IMR-90 (cell line): ENCODE data around the gene BEGAIN. TPM values are rescaled to one million over a fixed set of nuclear protein-coding genes. Genes with fewer than 3 reads are reported as not detected.

Experiments used
- ATAC-seq: fragments of 200-7000 bp; cut with Tn5 transposase; 2 replicates; pipeline ENCODE4 v1.9.1; 2020; ENCODE audit warnings: low read depth, mild to moderate bottlenecking, moderate library complexity
- BruUV-seq: library from RNA; stranded (reverse); fragments of 400-500 nt; replicated peaks from 2 replicates; lab custom pipeline; 2021; lab: Mats Ljungman, UMichigan
- CTCF ChIA-PET: fragments of 300-600 bp; formaldehyde crosslinking; extraction: SDS; loops from one replicate; lab custom pipeline; 2021; ENCODE audit warnings: antibody characterized with exemption; lab: Yijun Ruan, JAX
- POLR2A ChIA-PET: fragments of 300-600 bp; sonication (Branson Sonifier 250); formaldehyde crosslinking; loops from one replicate; lab custom pipeline; 2022; ENCODE audit warnings: antibody characterized with exemption; ENCODE audit not compliant: unreplicated experiment; lab: Charles Lee
- DNase-seq: peaks from one replicate; pipeline ENCODE4 v3.0.0; 2013
- H2AFZ ChIP-seq: replicated peaks from 2 replicates; pipeline ENCODE3; 2013; ENCODE audit warnings: low read length, mild to moderate bottlenecking; ENCODE audit not compliant: poor library complexity
- H2AK5ac ChIP-seq: 2 replicates; pipeline ENCODE4 v1.6.1; 2013; ENCODE audit warnings: low read depth, low read length, inconsistent platforms
- H2AK9ac ChIP-seq: replicated peaks from 2 replicates; pipeline ENCODE3; 2013; ENCODE audit warnings: mild to moderate bottlenecking, low read depth, low read length, moderate library complexity; ENCODE audit not compliant: poor library complexity
- H2BK120ac ChIP-seq: 2 replicates; pipeline ENCODE4 v1.6.1; 2013; ENCODE audit warnings: low read depth, low read length, inconsistent platforms
- H2BK15ac ChIP-seq: 3 replicates; pipeline ENCODE4 v1.6.1; 2013; ENCODE audit warnings: low read depth, low read length, inconsistent platforms
- H2BK20ac ChIP-seq: 2 replicates; pipeline ENCODE4 v1.6.1; 2013; ENCODE audit warnings: low read depth, mild to moderate bottlenecking, inconsistent platforms, low read length, moderate library complexity
- H2BK5ac ChIP-seq: 2 replicates; pipeline ENCODE4 v1.6.1; 2013; ENCODE audit warnings: mild to moderate bottlenecking, low read depth, low read length, inconsistent platforms; ENCODE audit not compliant: poor library complexity, severe bottlenecking
- H3K14ac ChIP-seq: replicated peaks from 2 replicates; pipeline ENCODE4 v1.6.1; 2013; ENCODE audit warnings: low read depth, low read length, inconsistent platforms
- H3K18ac ChIP-seq: 2 replicates; pipeline ENCODE4 v1.6.1; 2013; ENCODE audit warnings: low read depth, low read length, control low read depth
- H3K23ac ChIP-seq: 2 replicates; pipeline ENCODE4 v1.6.1; 2013; ENCODE audit warnings: low read depth, low read length, inconsistent platforms
- H3K27ac ChIP-seq: 2 replicates; pipeline ENCODE4 v1.5.1; 2013; ENCODE audit warnings: mild to moderate bottlenecking, control low read depth, low read length; ENCODE audit not compliant: insufficient read depth
- H3K27me3 ChIP-seq: 2 replicates; pipeline ENCODE4 v1.6.1; 2013; ENCODE audit warnings: low read length; ENCODE audit not compliant: control insufficient read depth, insufficient read depth
- H3K36me3 ChIP-seq: 2 replicates; pipeline ENCODE4 v1.6.1; 2013; ENCODE audit warnings: low read length, mixed read lengths; ENCODE audit not compliant: control insufficient read depth, insufficient read depth
- H3K4ac ChIP-seq: 2 replicates; pipeline ENCODE4 v1.6.1; 2013; ENCODE audit warnings: low read depth, low read length, inconsistent platforms
- H3K4me1 ChIP-seq: 2 replicates; pipeline ENCODE4 v1.6.1; 2013; ENCODE audit warnings: low read length, mixed read lengths; ENCODE audit not compliant: control insufficient read depth, insufficient read depth
- H3K4me2 ChIP-seq: 2 replicates; pipeline ENCODE4 v1.6.1; 2013; ENCODE audit warnings: low read depth, mild to moderate bottlenecking, control low read depth, low read length, moderate library complexity
- H3K4me3 ChIP-seq: 2 replicates; pipeline ENCODE4 v1.5.1; 2013; ENCODE audit warnings: low read depth, mild to moderate bottlenecking, control low read depth, low read length, moderate library complexity; ENCODE audit not compliant: insufficient read depth
- H3K56ac ChIP-seq: 2 replicates; pipeline ENCODE4 v1.6.1; 2013; ENCODE audit warnings: low read length, inconsistent platforms; ENCODE audit not compliant: insufficient read depth; ENCODE audit errors: extremely low read depth
- H3K79me1 ChIP-seq, 2 experiments: 2 replicates each; pipeline ENCODE4 v1.6.1; 2013; ENCODE audit warnings: low read length in 2 of 2, inconsistent platforms in 1 of 2, low read depth in 1 of 2
- H3K9ac ChIP-seq: 2 replicates; pipeline ENCODE4 v1.6.1; 2013; ENCODE audit warnings: low read depth, low read length, control low read depth
- H3K9me1 ChIP-seq: 2 replicates; pipeline ENCODE4 v1.6.1; 2013; ENCODE audit warnings: low read length, inconsistent platforms; ENCODE audit not compliant: insufficient read depth
- H3K9me3 ChIP-seq: 2 replicates; pipeline ENCODE4 v1.6.1; 2013; ENCODE audit warnings: low read length; ENCODE audit not compliant: control insufficient read depth, insufficient read depth
- H4K20me1 ChIP-seq: 2 replicates; pipeline ENCODE4 v1.6.1; 2013; ENCODE audit warnings: low read length, inconsistent platforms; ENCODE audit not compliant: insufficient read depth
- H4K5ac ChIP-seq: 2 replicates; pipeline ENCODE4 v1.6.1; 2013; ENCODE audit warnings: mild to moderate bottlenecking, low read depth, low read length, control low read depth
- H4K8ac ChIP-seq, 2 experiments: 2 replicates each; pipeline ENCODE4 v1.6.1; 2013; ENCODE audit warnings: low read depth in 2 of 2, low read length in 2 of 2, control low read depth in 1 of 2, inconsistent platforms in 1 of 2
- H4K91ac ChIP-seq: 2 replicates; pipeline ENCODE4 v1.6.1; 2013; ENCODE audit warnings: low read depth, low read length, inconsistent platforms; ENCODE audit not compliant: insufficient read depth
- ELK1 ChIP-seq: fragments of 150-350 bp; IDR thresholded peaks from 2 replicates; pipeline ENCODE4 v1.6.1; 2016; ENCODE audit warnings: low read depth, mild to moderate bottlenecking, low read length, moderate library complexity, borderline replicate concordance
- FOS ChIP-seq: fragments of 150-350 bp; IDR thresholded peaks from 2 replicates; pipeline ENCODE4 v1.6.1; 2016; ENCODE audit warnings: low read depth, low read length
- MXI1 ChIP-seq: IDR thresholded peaks from 2 replicates; pipeline ENCODE4 v1.6.1; 2012; ENCODE audit warnings: low read depth, mild to moderate bottlenecking, low read length, moderate library complexity, borderline replicate concordance
- NFE2L2 ChIP-seq: fragments of 150-350 bp; IDR thresholded peaks from 2 replicates; pipeline ENCODE4 v1.6.1; 2016; ENCODE audit warnings: low read depth, mild to moderate bottlenecking, low read length
- RCOR1 ChIP-seq: IDR thresholded peaks from 2 replicates; pipeline ENCODE4 v1.6.1; 2012; ENCODE audit warnings: mild to moderate bottlenecking, low read length, improper control_type of control experiment; ENCODE audit not compliant: insufficient replicate concordance
- RFX5 ChIP-seq: IDR thresholded peaks from 2 replicates; pipeline ENCODE4 v1.8.0; 2012; ENCODE audit warnings: low read depth, mild to moderate bottlenecking, low read length, moderate library complexity
- SMC3 ChIP-seq: fragments of 150-350 bp; IDR thresholded peaks from 2 replicates; pipeline ENCODE4 v1.6.1; 2016; ENCODE audit warnings: low read depth, mild to moderate bottlenecking, antibody characterized with exemption, low read length, moderate library complexity
- WGBS, 2 experiments: methylation state at CpG; one replicate each; pipeline versions ENCODE4 v1.1.5 to v1.1.7; 2013; ENCODE audit warnings: missing lambda C conversion rate in 2 of 2; ENCODE audit not compliant: insufficient read length in 1 of 2; ENCODE audit errors: extremely low coverage in 2 of 2; 5-methylcytosine and 5-hydroxymethylcytosine counted together
- dilution Hi-C: fragments of 300-500 bp; cut with HindIII; formaldehyde crosslinking; loops from one replicate; pipeline ENCODE4 v1.14.3; 2018; ENCODE audit warnings: low sequenced_read_pairs; ENCODE audit not compliant: unreplicated experiment
- in situ Hi-C: fragments of 300-500 bp; cut with MboI; formaldehyde crosslinking; loops from 3 replicates; pipeline ENCODE4 v1.14.3; 2019; ENCODE audit warnings: low sequenced_read_pairs, inconsistent platforms, mixed read lengths
- intact Hi-C: fragments of 100-400 bp; cut with micrococcal nuclease; formaldehyde crosslinking; loops from 2 replicates; pipeline ENCODE4 v1.10.0; 2022
- polyA plus RNA-seq, 3 experiments: library from polyadenylated mRNA; depleted of rRNA; stranded (reverse); fragments of >200 nt; gene quantifications; 2 replicates each; pipeline ENCODE4 v1.2.3, GENCODE V29; 2012; ENCODE audit warnings: low replicate concordance in 1 of 3
- total RNA-seq: library from RNA; depleted of rRNA; stranded (reverse); fragments of >200 nt; gene quantifications from 2 replicates; pipeline ENCODE4 v1.2.3, GENCODE V29; 2012
- TF ChIP-seq, protein P1 (sequence below): fragments of 150-350 bp; IDR thresholded peaks from 2 replicates; pipeline ENCODE4 v1.6.1; 2017; ENCODE audit warnings: mild to moderate bottlenecking, antibody characterized with exemption, low read length, low read depth

Gene BEGAIN
- total and polyA plus RNA-seq, 2 of the 4 experiments (the other 2 are of a cell fraction): 0.18 to 0.99 TPM

DNA sequence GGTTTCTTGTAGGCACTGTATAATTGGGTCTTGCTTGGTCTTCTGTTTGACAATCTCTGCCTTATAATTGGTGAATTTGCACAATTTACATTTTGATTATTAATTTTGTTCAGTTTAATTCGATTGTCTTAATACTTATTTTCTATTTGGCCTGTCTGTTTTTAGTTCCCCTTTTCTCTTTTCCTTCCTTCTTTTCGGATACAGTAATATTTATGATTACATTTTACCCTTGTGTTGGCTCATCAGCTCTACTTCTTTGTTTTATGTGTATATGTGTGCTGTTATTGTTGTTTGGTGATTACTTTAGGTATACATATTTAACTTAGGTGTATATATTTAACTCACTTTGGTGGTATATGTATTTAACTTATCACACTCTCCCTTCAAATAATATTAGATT, 12.8 kb upstream of the BEGAIN start:
- dilution Hi-C loops: no loop called here
- DNase-seq (no peak), ATAC-seq (no peak)
- H3K27ac ChIP-seq: no peak overlapping the region
- H4K20me1 ChIP-seq: no peaks in the 10 kb centered on the region
- H3K27me3 ChIP-seq: peaks cover 30% of the 10 kb centered on the region
- TF ChIP-seq, protein P1, sequence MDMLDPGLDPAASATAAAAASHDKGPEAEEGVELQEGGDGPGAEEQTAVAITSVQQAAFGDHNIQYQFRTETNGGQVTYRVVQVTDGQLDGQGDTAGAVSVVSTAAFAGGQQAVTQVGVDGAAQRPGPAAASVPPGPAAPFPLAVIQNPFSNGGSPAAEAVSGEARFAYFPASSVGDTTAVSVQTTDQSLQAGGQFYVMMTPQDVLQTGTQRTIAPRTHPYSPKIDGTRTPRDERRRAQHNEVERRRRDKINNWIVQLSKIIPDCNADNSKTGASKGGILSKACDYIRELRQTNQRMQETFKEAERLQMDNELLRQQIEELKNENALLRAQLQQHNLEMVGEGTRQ: no peak
- TF ChIP-seq ELK1: no peak
- TF ChIP-seq RCOR1: no peak
- no peak for TF ChIP-seq SMC3
- TF ChIP-seq NFE2L2: no peak
- TF ChIP-seq FOS: no peak
- TF ChIP-seq MXI1: no peak
- TF ChIP-seq RFX5: no peak
- CTCF ChIA-PET: no interaction called here
- H2AFZ ChIP-seq: no peak overlapping the region
- H2BK15ac ChIP-seq: no peak overlapping the region
- no peak overlapping the region for H3K23ac ChIP-seq
- H2AK5ac ChIP-seq: no peak overlapping the region
- no peak overlapping the region for H2AK9ac ChIP-seq
- no TSS peak for BruUV-seq
- H3K9ac ChIP-seq: no peak overlapping the region
- no peaks in the 10 kb centered on the region for H3K36me3 ChIP-seq
- H3K14ac ChIP-seq: no peak overlapping the region
- no peak overlapping the region for H4K8ac ChIP-seq
- no peak overlapping the region for H2BK120ac ChIP-seq
- no peak overlapping the region for H2BK20ac ChIP-seq
- H3K18ac ChIP-seq: no peak overlapping the region
- H4K91ac ChIP-seq: no peak overlapping the region
- H3K4me3 ChIP-seq: no peak overlapping the region
- no CpG with 5 or more reads among the region's 2 CpGs for WGBS, 2 experiments
- H4K5ac ChIP-seq: no peak overlapping the region
- H3K4me2 ChIP-seq: no peak overlapping the region
- no peak overlapping the region for H3K56ac ChIP-seq
- no peaks in the 10 kb centered on the region for H3K9me1 ChIP-seq
- intact Hi-C loops: no loop called here
- no peaks in the 10 kb centered on the region for H3K4me1 ChIP-seq
- in situ Hi-C loops: no loop called here
- H3K9me3 ChIP-seq: peaks cover 8% of the 10 kb centered on the region; the same call in 1 of the 2 replicates
- no peak overlapping the region for H3K4ac ChIP-seq
- POLR2A ChIA-PET: no interaction called here
- H2BK5ac ChIP-seq: no peak overlapping the region
- H3K79me1 ChIP-seq: no peaks in the 10 kb centered on the region
